ENCODE results near the gene COA1.

- TF ChIP-seq CTCF (IDR thresholded peaks at IDR 0.05; ENCODE audit: low read depth, low read length) (no peak), EZH2phosphoT487 (IDR thresholded peaks at IDR 0.05; ENCODE audit: low read depth) (no peak)
Measured at GRCh38 chr7:43646603-43647338, 82.6 kb downstream of the COA1 start.
